NCI-H345 (cell line): ENCODE results near the gene HEATR9.

Experiments used
- DNase-seq: peaks from one replicate; lab custom pipeline; 2025; lab: John Stamatoyannopoulos, UW

HEATR9 gene

DNA sequence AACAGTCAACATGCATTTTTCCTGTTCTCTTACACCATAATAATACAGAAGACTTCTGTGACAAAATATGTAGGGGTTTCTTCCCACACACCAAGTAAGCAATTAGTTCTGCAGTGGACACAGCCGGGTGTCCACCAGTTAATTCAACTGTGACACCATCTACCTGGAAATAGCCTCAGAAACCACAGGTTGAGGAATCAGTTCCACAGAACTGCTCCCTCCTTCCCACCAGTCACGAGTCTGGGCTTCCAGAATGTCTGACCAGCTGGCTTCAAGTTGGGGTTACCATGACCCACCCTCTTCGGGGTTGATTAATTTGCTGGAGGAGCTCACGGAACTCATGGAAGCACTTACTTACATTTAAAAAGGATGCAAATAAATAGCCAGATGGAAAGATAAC, 25.1 kb upstream of the HEATR9 start:
- DNase-seq: no peak

- no peak for DNase-seq
These were observed 23.7 kb upstream of the HEATR9 start for GRCh38 chr17:35892091-35893035.

GRCh38 chr17:35891269-35891668, 22.6 kb upstream of the HEATR9 start:
- DNase-seq: no peak

DNA sequence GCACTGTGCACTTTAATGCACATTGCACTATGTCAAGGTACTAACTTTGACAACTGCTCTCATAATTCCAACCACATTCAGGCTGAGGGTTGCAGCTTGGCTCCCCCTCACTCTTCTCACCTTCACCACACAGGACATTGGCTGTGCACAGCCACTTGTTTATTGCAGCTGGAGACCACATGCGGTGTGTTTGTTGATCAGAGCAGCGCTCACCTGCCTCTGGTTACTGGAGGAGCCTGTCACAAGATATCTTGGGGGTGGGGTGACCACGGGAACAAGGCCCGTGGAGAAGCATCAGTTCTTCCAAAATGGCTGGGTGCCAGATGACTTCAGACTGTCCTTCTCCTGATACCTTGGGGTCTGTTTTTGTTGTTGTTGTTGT, 22.1 kb upstream of the HEATR9 start:
- peak; percentile 85 for DNase-seq

- peak; percentile 74 for DNase-seq
These were observed 21.4 kb upstream of the HEATR9 start for GRCh38 chr17:35889818-35890773.

DNA sequence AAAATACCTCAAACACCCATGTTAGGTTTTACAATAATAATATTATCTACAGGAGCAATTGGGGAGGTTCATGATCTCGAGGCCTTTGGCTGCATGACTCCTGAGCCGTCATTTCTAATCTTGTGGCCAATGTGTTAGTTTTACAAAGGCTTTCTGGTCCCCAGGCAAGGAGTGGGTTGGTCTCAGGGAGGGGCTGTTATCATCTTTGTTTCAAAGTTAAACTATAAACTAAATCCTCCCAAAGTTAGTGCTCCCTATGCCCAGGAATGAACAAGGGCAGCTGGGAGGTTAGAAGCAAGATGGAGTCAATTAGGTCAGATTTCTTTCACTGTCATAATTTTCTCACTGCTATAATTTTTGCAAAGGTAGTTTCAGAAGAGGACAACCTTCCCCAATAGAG, 20.6 kb upstream of the HEATR9 start:
- DNase-seq: no peak

GRCh38 chr17:35879773-35880654, 11.3 kb upstream of the HEATR9 start, which contains the start of gene CCL5:
TSS of gene CCL5 (minus strand) at chr17:35880360.
- DNase-seq: no peak

- DNase-seq: no peak
These were observed 9.7 kb upstream of the HEATR9 start for GRCh38 chr17:35878361-35878760.

DNA sequence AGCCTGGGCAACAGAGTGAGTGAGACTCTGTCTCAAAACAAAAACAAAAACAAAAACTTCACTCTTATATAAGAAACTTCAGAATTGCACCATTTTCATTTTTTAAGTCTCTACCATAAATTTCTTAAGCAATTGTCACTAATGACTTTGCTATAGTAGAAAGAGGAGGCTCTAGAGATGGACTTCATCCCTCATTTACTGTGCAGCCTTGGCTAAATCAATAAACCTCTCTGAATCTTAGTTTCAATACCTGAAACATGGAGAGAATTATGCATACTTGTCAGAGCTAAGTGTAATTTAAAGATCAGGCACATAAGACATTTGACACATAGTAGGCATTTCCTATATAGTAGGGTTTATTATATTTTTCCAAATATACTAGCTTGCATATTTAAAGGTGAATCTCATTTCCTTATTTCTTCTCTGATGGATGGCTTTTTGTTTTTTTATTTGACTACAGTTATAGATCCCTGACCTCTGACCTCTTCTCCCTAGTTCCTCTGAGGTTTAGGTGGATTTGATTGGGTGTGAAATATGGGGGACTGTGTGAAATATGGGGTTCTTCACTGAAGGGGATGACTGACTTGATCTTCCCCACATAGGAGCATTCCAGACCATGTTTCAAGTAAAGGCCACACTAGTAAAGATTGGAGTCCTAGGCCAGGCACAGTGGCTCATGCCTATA, 8.8 kb upstream of the HEATR9 start:
- no peak for DNase-seq

DNA sequence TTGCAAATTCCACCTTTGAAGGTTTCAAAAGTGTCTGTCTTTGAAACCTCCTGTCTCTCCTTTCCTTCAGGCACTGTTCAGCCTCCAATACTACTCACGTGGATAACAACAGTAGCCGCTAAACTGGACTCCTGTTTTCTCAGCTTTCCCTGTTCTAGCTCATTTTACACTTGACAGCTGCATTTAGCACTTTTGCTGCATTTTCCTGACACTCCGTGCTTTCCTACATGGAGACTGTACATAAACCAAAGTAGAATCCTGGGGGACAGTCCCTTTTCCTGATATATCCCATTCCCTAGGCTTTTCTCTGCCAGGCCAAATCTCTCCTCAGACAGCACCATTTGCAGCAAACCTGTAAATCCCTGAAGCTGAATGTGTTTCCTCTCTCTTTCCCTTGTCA, 7.8 kb upstream of the HEATR9 start:
- DNase-seq: no peak

DNA sequence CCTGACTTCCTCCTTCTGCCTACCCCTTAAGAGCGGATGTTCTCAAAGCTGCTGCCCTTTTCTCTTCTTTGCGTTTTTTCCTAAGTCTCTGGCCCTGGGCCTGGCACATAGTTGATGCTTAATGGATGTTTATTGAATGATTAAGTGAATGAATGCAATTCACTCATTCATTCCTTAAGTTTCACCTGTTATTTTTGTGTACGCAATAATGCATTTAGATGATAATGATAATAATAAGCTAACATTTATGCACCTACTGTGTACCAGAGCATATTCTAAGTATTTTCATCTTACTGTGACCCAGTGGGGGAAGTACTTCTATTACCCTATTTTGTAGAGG, 7.1 kb upstream of the HEATR9 start:
- DNase-seq: no peak

DNA sequence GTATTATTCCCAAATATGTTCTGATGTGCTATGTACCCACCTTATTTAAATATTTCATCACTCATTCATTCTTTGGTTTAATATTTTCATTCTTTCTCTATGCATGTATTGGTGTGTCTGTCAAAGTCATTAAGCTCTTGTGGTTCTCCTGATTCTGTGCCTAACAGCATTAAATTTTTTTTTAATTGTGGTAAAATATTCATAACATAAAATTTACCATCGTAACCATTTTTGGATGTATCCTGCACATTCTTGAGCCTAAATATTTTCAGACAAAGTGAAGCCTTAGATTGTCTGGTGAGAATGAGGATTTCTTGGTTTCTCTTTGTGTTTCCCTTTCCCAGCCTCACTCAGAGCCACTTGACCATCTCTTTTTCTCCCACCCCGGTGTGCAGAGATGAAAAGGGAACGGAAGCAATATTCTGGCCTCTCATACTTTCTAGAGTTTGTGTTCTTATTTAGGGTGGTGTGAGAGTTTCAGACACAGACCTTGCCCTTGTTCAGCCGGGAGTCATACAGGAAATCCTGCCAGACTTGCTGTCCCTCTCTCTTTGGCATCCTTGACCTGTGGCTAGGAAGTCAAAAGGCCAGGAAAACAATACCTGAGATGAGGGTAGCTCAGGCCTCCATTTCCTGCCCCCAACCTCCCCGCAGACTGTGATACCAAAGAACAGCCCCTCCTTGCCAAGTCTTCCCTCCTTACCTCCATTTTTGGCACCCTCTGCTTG, 6.5 kb upstream of the HEATR9 start:
- DNase-seq: no peak

GRCh38 chr17:35872196-35872980, 3.7 kb upstream of the HEATR9 start:
- DNase-seq: no peak

DNA sequence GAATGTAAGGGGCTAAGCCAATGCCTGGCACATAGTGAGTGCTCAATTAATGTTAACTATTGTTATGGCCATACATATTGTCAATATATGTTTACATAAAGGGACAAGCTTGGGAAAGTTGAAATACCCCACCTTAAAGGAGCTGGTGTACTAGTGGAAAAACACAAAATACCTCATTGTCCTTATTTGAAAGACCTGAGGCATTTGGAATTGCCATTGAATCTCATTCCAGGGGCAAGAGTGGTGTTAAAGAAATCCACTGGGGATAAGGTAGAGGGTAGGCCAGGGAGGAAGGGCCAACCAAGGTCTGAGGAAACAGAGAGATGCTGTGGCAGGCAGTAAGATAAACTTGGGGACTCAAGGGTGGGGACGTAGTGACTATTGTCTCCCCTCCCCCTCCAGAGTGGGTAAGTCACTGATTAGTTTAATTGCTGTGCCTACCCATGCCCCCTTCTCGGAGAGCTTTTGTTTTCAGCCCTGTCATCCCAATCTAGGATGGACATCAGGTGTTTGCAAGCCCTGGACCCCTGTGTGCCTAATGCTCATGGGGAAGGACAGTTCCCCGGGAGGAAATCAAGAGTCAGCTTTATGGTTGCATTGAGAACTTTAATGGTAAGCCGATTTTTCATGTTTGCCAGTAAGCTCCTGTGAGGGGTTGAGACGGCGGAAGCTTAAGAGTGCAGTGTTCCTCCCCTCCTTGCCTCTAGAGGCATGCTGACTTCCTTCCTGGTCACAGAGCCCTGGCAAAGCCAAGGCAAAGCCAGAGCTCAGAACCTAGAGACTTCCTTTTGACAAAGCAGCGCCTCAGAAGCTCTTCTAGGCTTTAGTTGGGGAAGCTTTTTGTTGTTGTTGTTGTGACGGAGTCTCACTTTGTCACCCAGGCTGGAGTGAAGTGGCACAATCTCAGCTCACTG, 2.5 kb upstream of the HEATR9 start:
- no peak for DNase-seq

DNA sequence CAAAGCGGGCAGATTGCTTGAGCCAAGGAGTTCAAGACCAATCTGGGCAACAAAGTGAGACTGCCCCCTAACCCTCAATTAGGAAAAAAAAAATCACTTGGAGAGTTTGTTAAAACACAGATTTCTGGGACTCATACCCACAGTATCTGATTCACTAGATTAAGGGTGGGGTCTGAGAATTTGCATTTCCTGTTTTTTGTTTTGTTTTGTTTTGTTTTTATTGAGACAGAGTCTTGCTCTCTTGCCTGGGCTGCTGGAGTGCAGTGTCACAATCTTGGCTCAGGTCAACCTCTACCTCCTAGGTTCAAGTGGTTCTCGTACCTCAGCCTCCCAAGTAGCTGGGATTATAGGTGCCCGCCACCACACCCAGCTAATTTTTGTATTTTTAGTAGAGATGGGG, 1.1 kb downstream of the HEATR9 start:
- no peak for DNase-seq

DNA sequence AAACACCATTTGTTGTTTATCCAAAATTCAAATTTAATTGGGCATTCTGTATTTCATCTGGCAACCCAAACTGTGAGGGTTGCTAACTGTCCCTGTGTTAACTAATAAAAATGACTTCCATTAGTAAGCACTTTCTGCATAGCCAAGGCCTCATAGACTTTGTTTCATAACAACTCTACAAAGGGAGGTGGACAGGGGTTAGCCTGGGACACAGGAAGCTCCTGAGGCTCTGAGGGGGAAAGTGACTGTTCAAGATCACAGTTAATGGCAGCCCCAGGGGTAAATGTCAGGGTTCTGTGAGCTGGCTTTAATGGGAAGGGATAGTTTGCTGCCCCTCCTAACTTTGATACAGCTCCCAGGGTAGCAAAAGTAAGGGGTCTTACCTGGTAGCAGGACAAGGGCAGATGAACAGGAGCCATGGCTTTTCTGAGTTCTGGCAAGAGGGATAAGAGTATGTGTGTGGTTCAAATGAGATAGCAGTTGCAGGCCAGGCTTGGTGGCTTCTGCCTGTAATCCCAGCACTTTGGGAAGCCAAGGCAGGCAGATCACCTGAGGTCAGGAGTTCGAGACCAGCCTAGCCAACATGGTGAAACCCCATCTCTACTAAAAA, 2.2 kb downstream of the HEATR9 start:
- no peak for DNase-seq

DNA sequence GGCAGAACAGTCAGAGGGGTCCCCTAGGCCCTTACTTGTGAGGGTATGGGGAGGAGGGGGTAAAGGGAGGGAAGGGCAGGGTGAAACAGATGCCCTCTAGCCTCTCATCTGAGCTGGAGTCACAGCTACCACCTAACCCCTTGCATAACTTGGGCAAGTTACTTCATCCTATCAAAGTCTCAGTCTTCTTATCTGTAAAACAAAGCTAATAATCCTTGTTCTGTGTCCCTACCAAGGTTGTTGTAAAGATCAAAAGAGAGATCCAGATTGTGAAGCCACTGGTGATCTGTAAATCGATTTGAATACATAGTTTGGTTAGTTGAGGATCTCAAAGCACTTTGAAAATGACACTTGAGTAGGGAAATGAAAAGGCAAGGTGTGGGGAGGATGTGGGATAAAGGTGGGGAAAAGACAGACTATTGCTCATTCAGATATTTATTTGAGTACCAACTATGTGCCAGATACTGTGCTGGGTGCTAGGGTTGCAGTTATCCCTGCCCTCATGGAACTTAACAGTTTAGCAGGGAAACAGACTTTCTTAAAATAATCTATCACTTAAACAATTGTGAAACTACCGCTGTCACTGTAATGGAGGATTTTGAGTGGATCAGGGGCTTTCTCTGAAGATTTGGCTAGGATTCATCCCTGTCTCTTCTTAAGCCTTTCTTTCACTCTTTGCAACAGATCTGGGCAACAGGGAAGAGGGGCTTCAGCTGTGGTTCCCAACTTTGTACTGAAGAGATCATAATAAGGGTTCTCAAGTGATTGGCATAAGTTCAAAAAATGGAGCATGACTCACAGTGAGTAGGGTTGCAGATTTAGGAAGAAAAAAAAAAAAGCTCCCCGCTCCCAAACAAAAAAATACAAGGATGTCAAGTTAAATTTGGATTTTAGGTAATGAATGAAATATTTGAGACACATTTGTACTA, 3.0 kb downstream of the HEATR9 start:
- no peak for DNase-seq
